HG02870 (cell line): ENCODE measurements around the gene TMED1.
A peak's percentile ranks its signal among the peaks of the same experiment; 100 is the strongest.
"Not testable (repeated sequence)": the region's sequence is repeated elsewhere in the genome, so short reads cannot be mapped to it uniquely, and the experiment has no call there.

Experiments used
- ATAC-seq: cut with Tn5 transposase; IDR thresholded peaks from one replicate; pipeline ENCODE4 v1.9.1; 2021; ENCODE audit warnings: mild to moderate bottlenecking, moderate library complexity; ENCODE audit not compliant: unreplicated experiment

The TMED1 gene

GRCh38 chr19:10835754-10836478, at the start of gene TMED1:
Gene TMED1, minus strand, starts transcription at chr19:10836212. Its CDS starts 21 bp downstream, at chr19:10836191.
- ATAC-seq: peak; percentile 75

- ATAC-seq: no peak
Measured at GRCh38 chr19:10885201-10886169, 49.5 kb upstream of the TMED1 start.

- no peak for ATAC-seq
Measured at GRCh38 chr19:10884274-10884673, 48.3 kb upstream of the TMED1 start.

- ATAC-seq: no peak
Measured at GRCh38 chr19:10882108-10882457, 46.1 kb upstream of the TMED1 start.

- ATAC-seq: no peak
Measured at GRCh38 chr19:10881403-10882107, 45.5 kb upstream of the TMED1 start.

GRCh38 chr19:10878253-10878652, 42.2 kb upstream of the TMED1 start:
- no peak for ATAC-seq

- not testable (repeated sequence) for ATAC-seq
Measured at GRCh38 chr19:10877608-10878007, 41.6 kb upstream of the TMED1 start.

- ATAC-seq: peak; percentile 68
Measured at GRCh38 chr19:10876459-10877240, 40.6 kb upstream of the TMED1 start.

GRCh38 chr19:10874024-10874423, 38.0 kb upstream of the TMED1 start:
- ATAC-seq: no peak

GRCh38 chr19:10872546-10873107, 36.6 kb upstream of the TMED1 start:
- no peak for ATAC-seq

GRCh38 chr19:10871711-10872545, 35.9 kb upstream of the TMED1 start:
- ATAC-seq: no peak

- ATAC-seq: peak; percentile 73
Measured at GRCh38 chr19:10870955-10871603, 35.1 kb upstream of the TMED1 start, which contains the start of gene CARM1. Gene CARM1, plus strand, starts transcription at chr19:10871553. Its CDS starts 150 bp downstream, at chr19:10871703.

GRCh38 chr19:10870501-10870954, 34.5 kb upstream of the TMED1 start:
- ATAC-seq: no peak

GRCh38 chr19:10869872-10870311, 33.9 kb upstream of the TMED1 start:
- ATAC-seq: not testable (repeated sequence)

- ATAC-seq: no peak
Measured at GRCh38 chr19:10868872-10869547, 33.0 kb upstream of the TMED1 start.

- no peak for ATAC-seq
Measured at GRCh38 chr19:10866495-10866894, 30.5 kb upstream of the TMED1 start.

GRCh38 chr19:10864538-10864899, 28.5 kb upstream of the TMED1 start:
- no peak for ATAC-seq

GRCh38 chr19:10863107-10863717, 27.2 kb upstream of the TMED1 start:
- no peak for ATAC-seq
